DMS53 treated with DMSO at 0.1 percent for 48 hours (cell line): ENCODE data around the gene ASB3.
"Not testable (repeated sequence)": the region's sequence is repeated elsewhere in the genome, so short reads cannot be mapped to it uniquely, and the experiment has no call there.

Experiments used
- DNase-seq: peaks from one replicate; lab custom pipeline; 2025; ENCODE audit not compliant: unreplicated experiment; lab: John Stamatoyannopoulos, UW

The ASB3 gene

DNA sequence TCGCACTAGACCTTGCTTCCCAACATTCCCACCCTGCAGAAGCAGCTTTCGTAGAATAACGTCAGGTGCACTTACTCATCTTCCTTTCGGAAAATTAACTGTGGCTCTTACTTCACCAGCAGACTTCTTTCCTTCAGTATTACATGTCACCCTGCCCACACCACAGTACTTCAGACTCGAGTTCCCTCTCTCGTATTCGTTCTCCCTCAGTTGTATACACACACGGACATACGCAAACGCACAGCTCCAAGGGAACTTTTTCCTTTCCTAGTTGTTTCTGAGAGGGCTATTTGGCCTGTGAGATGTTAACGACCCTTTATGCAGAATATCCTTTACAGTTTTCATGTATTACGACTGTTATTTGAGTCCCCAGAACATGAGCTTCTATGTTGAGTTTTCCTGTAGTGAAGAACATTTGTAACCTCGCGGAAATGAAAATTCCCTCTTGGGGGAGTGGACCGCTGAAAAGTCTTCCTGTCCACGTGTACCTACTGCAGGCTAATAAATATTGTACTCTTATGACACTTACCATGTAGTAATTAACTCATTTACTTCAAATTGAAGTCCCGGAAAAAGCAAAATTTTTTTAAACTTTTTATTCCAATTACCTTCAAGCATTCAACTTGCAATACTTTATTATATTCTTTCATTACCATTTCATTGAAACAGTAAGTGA lies 999 bp upstream of the ASB3 start:
- no peak for DNase-seq

DNA sequence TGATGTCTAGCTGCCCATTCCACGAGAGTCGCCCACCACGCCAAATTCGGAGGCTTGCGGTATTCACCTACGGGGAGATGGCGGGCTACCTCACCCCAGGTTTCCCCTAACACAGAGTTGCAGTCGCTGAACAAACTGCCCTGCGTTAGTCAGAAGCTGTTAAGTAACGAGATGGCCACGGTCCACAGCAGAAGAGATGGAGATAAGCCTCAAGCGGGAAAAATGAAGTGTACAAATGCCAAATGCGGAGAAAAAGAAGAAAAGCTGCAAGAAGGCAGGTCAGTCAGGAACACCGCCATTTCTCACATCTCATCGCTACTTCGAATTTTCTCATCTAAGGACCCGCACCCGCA lies 425 bp downstream of the ASB3 start:
- no peak for DNase-seq

DNA sequence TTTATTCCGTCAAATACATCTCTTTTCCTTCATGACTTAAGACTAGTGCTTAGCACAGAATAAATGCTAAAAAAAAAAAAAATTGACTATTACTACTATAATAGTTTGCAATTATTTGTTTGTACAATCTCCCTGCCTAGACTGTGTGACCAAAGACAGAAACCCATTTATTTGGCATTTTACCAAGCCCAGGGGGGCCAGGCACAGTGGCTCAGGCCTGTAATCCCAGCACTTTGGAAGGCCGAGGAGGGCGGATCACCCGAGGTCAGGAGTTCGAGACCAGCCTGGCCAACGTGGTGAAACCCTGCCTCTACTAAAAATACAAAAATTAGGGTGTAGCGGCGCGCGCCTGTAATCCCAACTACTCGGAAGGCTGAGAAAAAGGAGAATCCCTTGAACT lies 1.4 kb downstream of the ASB3 start:
- DNase-seq = no peak

DNA sequence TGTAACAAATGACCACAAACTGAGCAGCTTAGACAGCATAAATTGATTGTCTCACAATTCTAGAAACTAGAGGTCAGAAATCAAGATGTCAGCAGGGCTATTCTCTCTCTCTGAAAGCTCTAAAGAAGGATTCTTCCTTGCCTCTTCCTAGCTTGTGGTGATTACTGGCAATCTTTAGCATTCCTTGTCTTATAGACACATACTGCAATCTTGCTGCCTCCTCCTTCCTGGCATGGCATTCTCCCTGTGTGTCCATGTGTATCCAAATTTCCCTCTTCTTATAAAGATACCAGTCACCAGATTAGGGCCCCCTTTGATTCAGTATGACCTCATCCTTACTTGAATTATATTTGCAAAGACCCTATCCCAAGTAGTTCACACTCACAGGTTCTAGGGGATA lies 2.3 kb downstream of the ASB3 start:
- no peak for DNase-seq

DNA sequence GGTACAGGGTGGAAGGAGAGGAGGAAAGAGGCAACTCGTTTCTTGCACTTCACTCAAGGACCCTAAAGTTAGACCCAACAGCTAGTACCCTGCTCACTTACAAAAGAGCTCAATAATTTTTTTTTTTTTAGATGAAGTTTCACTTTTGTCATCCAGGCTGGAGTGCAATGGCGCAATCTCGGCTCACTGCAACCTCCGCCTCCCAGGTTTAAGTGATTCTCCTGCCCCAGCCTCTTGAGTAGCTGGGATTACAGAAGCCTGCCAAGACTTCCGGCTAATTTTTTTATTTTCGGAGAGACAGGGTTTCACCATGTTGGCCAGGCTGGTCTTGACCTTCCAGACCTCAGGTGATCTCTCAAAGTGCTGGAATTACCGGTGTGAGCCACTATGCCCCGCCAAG lies 4.1 kb downstream of the ASB3 start:
- no peak for DNase-seq

DNA sequence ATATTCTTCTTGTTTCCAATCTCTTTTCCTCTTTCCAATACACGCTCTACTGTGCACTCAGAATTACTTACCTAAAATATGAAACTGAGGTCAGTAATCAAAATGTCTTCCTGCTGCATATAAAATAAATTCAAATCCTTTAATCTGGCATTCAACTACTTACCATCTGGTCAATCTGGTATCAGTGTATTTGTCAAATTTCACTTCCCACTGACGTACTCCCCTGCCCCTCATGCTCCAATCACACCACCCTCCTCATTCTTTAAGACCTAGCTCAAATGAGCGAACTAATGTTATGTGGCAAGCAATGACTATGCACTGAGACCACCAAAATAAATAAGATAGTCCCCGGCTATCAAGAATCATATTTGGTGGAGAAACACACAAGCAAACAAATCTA lies 6.7 kb downstream of the ASB3 start:
- DNase-seq = no peak

DNA sequence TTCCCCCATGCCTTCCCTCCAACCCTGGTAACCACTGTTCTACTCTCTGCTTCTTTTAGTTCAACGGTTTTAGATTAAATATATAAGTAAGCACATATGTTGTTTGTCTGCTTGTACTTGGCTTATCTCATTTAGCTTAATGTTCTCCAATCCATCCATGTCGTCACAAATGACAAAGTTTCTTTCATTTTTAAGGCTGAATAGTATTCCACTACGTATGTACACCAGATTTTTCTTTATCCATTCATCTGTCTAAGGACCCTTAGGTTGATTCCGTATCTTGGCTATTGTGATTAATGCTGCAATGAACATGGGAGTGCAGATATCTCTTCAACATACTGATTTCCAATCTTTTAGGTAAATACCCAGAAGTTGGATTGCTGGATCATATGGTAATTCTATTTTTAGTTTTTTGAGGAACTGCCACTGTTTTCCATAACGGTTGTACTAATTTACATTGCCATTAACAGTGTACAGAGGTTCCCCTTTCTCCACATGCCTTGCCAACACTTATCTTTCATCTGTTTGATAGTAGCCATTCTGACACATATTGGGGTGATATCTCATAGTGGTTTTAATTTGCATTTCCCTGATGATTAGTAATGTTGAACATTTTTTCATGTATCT lies 8.1 kb downstream of the ASB3 start:
- no peak for DNase-seq

DNA sequence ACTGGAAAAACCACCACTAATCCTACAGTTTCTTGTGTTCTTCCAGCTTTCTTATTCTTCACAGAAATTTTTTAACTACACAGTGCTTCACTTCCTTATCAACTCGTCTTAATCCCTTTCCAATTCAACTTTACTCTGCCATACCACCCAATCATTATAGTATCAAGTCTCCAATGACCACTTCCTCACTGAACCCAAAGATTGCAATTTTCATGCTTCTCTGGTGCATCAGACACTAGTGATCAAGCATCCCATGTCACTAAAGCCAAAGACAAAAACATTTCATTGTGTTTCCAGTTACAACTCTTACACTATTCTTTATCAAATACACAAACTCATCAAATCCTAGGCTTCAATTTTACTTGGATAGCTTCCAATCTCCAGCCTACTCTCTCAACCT lies 9.6 kb downstream of the ASB3 start:
- DNase-seq = no peak

DNA sequence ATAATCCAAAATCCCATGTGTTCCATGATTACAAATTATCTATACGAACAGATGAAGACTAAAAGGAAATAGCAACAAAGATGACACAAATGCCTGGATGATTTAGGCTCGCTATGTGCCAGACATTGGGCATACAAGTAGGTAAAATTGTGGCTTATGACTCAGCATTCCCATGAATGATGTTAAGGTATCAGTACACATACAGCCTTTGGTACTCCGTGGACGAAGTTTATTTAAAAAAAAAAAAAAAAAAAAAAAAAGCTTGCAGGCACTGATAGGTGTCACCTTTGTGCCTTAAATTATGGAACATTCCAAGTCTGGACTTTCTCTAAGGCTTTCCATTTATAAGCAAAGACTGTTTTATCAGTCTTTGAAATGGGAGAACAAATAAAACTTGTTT lies 16.5 kb downstream of the ASB3 start:
- no peak for DNase-seq

DNA sequence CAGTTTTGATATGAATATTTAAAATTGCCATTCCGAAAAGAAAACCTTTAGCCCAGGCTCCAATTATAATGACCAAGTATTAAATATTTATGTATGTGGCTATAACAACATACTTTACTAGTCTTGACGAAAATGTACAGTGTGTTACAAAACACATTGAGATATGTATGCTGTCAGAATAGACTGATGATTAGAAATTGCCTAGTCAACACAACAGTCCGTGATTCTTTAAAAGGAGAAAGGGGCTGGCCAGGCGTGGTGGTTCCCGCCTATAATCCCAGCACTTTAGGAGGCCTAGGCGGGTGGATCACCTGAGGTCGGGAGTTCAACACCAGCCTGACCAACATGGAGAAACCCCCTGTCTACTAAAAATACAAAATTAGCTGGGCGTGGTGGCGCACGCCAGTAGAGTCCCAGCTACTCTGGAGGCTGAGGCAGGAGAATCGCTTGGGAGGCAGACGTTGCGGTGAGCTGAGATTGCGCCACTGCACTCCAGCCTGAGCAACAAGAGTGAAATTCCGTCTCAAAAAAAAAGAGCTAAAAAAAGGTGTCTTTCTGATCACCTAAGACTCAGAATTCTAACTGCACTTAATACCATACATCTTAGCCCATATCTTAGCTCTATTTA lies 17.3 kb downstream of the ASB3 start:
- no peak for DNase-seq

DNA sequence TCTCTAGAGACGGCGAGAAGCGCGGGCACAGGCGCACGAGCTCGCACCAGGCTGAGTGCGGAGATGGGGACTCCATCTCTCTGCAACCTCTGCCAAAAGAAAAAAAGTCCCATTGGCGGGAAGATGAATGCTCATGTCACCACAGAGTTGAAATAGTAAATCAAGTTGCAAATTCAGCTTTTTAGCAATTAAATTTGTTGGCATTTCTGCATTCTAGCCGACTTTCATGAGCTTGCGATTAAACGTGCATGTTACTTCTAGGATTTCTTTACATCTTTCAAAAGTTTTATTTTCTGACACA lies 18.6 kb downstream of the ASB3 start:
- no peak for DNase-seq

DNA sequence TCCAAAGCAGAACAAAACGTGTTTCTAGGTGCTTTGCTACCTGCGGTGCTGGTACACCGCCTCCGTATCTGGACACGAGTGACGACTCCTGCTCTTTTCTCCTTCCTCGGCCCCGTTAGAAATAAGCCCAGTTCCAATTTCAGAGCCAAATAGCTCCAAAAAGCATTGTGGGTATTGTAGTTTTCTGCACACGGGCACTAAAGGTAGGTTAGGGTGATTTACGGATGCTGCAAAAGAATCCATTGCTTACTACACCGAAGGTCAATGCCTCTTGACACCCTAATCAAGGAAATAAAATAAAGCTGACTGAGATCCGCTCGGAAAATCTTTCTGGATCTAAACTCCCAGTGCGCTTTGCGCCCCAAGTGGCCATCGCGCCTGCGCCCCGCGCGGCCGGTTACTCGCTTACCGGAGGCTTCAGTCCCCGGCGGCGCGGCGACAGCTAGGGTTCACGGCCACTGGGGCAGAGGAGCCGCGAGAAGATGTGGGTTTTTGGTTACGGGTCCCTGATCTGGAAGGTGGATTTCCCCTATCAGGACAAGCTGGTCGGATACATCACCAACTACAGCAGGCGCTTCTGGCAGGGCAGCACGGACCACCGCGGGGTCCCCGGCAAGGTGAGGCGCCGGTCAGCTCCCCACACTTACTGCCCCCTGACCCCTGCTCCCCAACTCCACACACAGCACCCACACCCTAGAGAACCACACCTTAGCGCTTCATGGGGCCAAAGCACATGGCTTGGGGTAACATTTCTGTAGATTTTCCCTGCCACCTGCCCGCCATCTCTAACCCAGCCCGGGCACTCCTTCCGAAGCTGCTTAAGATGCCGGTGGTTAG lies 19.1 kb downstream of the ASB3 start, which contains the start of gene CHAC2:
TSS of gene CHAC2 (plus strand) at position 400 of the 837 bp plus-strand sequence. CDS start at position 483, 83 bp downstream.
- peak; percentile 87 for DNase-seq

DNA sequence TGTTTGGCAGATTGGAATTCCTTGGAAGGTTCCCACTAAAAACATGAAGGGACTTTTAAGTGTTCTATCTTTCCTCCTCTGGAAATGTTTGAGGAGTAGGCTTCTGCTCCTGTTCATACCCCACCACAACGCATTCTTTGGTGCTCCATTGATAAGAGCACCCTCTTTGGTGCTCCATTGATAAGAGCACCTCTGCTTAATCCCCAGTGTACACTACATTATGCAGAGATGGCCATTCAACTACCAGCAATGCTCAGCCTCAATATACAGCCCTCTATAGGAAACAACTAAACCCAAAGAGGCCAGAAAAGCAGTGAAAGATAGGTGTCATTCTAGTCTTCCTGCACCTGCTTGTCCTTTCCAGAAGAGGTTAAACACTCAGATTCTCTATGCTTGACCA lies 21.0 kb downstream of the ASB3 start:
- DNase-seq = peak; percentile 47

DNA sequence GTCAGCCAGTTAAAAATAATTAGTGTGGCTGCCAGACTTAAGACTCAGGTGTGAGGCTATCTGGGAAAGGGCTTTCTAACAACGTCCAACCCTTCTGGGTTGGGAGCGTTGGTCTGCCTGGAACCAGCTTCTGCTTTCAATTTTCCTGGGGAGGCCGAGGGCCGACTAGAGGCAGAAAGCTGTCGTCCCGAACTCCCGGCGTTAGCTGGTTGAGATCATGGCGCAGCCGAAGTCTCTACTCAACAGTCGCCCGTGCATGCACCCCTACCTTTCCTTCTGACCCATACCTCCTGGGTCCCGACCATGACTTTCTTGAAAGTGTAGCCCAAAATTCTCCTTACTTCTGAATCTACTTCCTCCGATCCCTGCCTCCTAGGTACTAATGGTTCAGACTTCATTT lies 29.5 kb downstream of the ASB3 start:
- DNase-seq = not testable (repeated sequence)

DNA sequence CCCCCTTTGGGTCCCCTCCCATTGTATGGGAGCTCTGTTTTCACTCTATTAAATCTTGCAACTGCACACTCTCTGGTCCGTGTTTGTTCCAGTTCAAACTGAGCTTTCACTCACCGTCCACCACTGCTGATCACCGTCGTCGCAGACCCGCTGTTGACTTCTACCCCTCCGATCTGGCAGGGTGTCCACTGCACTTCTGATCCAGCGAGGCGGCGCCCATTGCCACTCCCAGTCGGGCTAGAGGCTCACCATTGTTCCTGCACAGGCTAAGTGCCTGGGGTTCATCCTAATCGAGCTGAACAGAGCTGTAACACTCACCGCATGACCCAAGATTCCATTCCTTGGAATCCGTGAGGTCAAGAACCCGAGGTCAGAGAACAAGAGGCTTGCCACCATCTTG lies 30.1 kb downstream of the ASB3 start:
- no peak for DNase-seq

DNA sequence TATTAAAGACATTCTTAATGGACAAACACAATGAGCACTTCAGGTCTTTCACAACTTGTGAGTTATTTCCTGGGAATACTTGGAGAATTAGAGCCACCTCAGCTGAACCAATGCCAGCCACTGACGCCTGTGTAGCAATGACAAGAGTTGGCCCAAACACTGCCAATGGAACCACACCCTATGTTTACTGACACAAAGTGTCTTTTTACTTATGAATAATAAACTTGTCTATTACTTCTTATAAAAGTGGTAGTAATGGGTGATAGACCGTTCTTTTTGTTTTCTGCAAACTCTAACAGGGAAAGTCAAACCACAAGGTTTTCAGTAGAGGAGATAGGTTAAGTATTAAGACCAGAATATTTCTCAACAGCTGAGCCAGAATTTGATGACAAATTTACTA lies 31.6 kb downstream of the ASB3 start:
- DNase-seq = no peak

DNA sequence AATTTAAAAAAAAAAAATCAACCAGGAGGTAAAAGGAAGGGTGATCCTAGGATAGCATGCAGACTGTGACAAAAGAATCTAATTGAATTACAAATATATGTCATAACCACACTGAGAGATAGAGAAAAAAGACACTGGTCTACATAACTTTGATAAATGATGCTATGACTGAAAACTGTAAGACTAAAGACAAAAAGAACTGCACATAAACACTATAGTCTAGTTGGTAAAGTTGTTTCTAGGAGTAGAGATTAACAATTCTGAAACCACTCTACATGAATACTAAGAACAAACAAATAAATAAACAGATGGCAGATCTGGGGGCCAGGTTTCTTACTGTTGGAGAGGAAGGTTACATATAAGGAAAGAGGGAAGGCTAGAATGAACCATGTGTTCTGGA lies 33.7 kb downstream of the ASB3 start:
- no peak for DNase-seq

DNA sequence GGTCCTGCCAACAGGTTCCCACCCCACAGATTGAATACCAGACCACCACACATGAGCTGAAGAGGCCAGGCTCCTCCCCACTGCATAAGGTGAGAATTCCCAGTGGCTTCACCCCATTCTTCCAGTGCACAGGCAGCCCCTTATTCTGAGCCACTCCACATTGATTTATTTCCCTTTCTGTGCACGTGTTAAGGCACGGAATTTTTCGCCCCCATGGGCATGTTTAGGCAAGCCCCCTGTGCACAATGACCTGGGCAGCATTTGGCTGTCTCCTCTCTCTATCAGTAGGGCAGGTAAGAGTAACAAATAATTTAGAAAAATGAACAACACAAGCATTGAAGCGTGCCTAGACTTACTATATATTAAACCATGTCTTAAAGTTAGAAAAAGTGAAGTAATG lies 34.4 kb downstream of the ASB3 start:
- DNase-seq = no peak

DNA sequence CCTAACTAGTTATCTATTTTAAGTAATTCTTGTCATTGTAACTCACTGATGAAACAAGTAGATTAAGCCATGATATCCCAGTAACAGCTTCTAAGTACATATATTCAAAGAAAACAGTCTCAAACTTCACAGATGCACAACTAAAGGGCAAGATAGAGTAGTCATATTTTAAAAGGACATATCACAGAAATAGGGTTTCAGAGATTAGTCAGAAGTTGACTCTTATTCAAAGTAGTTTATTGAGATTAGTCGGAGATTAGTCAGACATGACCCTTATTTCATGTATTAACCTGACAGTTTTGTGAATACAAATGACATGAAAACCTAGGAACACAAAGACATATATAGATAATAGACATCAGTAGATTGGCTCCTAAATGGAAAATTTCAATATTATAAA lies 35.0 kb downstream of the ASB3 start:
- no peak for DNase-seq

DNA sequence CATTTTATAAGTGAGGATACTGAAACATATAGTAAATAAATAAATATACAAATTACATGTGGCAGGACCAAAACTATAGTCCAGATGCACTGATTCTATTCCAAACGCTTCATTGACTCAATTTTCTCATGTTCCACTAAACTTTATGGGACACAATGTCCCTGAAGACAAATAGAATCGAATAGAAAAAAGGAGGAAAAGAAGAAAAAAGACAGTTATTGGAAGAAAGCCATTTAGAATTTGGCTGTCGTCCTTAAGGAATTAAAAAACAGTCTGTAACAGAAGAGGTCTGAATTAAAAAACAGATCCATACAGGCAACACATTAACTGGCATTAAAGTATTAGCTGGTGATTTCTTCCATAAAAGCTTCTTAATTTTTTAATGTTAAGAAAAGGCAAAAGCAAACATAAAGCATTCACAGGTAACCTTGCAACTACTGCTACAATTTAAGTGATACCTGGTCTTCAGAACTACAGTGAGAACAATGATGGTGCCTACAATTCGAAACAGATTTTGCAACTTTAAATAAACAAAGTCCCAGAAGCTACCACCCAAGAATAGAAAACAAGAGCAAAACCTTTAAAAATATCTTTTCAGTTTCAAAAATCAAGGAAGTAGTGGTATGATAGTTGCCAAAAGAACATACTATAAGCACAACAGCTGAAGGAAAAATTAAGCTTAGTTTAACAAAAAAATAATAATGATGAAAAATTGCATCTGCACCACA lies 36.5 kb downstream of the ASB3 start:
- DNase-seq = no peak

DNA sequence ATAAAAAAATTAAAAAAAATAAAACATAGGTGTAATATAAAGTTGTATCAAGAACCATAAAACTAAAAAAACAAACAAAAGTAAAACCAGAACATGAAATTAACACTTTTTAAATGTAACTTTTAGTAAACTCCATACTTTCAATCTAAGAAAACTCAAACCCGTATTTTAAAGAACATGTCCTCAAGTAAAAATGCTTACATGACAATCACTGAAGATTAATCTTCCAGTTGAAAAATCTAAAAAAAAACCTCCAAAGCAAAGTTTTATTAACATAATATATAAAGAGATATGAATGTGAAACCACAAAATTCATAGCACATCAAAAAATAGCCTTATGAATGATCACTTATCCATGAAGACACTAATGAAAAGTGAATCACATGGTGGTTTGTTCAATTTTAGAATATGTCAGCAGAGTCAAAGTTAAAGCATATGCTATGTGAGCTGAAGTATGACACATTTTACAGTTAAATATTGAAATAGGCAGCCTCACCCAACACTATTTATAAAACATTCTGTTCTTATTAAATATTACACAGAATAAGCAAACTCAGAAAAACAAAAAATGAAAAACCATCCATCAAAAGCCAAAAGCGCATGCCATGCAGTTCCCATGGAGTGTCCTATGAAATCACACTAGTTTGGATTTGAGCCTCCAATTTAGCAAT lies 42.2 kb downstream of the ASB3 start:
- DNase-seq = no peak
